Panc1 (cell line): ENCODE results near the gene RNF220. TPM values are rescaled to one million over a fixed set of nuclear protein-coding genes. Genes with fewer than 3 reads are reported as not detected.

Experiments used
- ATAC-seq: fragments of 200-7000 bp; cut with Tn5 transposase; 2 replicates; pipeline ENCODE4 v1.9.1; 2020; ENCODE audit warnings: mild to moderate bottlenecking, moderate library complexity
- BruUV-seq: library from RNA; stranded (reverse); fragments of 400-500 nt; replicated peaks from 2 replicates; lab custom pipeline; 2021; lab: Mats Ljungman, UMichigan
- CTCF ChIA-PET: fragments of 300-600 bp; sonication (Branson Sonifier 250); formaldehyde crosslinking; loops from one replicate; lab custom pipeline; 2022; ENCODE audit warnings: antibody characterized with exemption; lab: Charles Lee
- POLR2A ChIA-PET: fragments of 300-600 bp; sonication (Branson Sonifier 250); formaldehyde crosslinking; loops from one replicate; lab custom pipeline; 2022; ENCODE audit warnings: antibody characterized with exemption; lab: Charles Lee
- DNase-seq: peaks from one replicate; pipeline ENCODE4 v3.0.0-alpha.2; 2010; ENCODE audit warnings: low read depth, low spot score
- H3K27ac ChIP-seq: 2 replicates; pipeline ENCODE4 v1.5.1; 2011; ENCODE audit warnings: mild to moderate bottlenecking, low read length, inconsistent platforms
- H3K27me3 ChIP-seq: fragments of 200-500 bp; sonication (Bioruptor generic); 2 replicates; pipeline ENCODE4 v1.6.0; 2014; ENCODE audit warnings: low read length, inconsistent platforms; ENCODE audit not compliant: control insufficient read depth, insufficient read depth
- H3K36me3 ChIP-seq: fragments of 200-500 bp; sonication (Bioruptor generic); 2 replicates; pipeline ENCODE4 v1.5.1; 2014; ENCODE audit warnings: inconsistent platforms, mild to moderate bottlenecking, low read length, moderate library complexity; ENCODE audit not compliant: control insufficient read depth, insufficient read depth
- H3K4me1 ChIP-seq: 2 replicates; pipeline ENCODE4 v1.5.1; 2011; ENCODE audit warnings: inconsistent platforms, mild to moderate bottlenecking, low read length, moderate library complexity; ENCODE audit not compliant: control insufficient read depth, insufficient read depth
- H3K4me3 ChIP-seq, 2 experiments: 2 replicates each; pipeline ENCODE4 v1.5.1; 2011 to 2012; ENCODE audit warnings: low read depth in 2 of 2, low read length in 2 of 2, mild to moderate bottlenecking in 2 of 2, inconsistent platforms in 1 of 2, moderate library complexity in 1 of 2
- H3K9me3 ChIP-seq: fragments of 200-500 bp; sonication (Bioruptor generic); 2 replicates; pipeline ENCODE4 v1.5.1; 2014; ENCODE audit warnings: low read depth, mild to moderate bottlenecking, inconsistent platforms, low read length, moderate library complexity; ENCODE audit not compliant: control insufficient read depth, insufficient read depth
- CTCF ChIP-seq: fragments of 450-650 bp; IDR thresholded peaks from 2 replicates; pipeline ENCODE4 v1.5.1; 2017; ENCODE audit warnings: mild to moderate bottlenecking
- POLR2AphosphoS5 ChIP-seq: IDR thresholded peaks from 2 replicates; pipeline ENCODE4 v1.6.1; 2012; ENCODE audit warnings: mild to moderate bottlenecking, low read depth, low read length, moderate library complexity
- REST ChIP-seq, 2 experiments: IDR thresholded peaks; 2 replicates each; pipeline ENCODE4 v1.6.1; 2011 to 2012; ENCODE audit warnings: low read depth in 2 of 2, control low read depth in 1 of 2, low read length in 1 of 2, mild to moderate bottlenecking in 1 of 2, moderate library complexity in 1 of 2; ENCODE audit not compliant: insufficient read depth in 1 of 2
- SIN3A ChIP-seq: IDR thresholded peaks from 2 replicates; pipeline ENCODE4 v1.6.1; 2012; ENCODE audit warnings: low read depth, mild to moderate bottlenecking, low read length, moderate library complexity, borderline replicate concordance; ENCODE audit not compliant: insufficient read depth
- TCF7L2 ChIP-seq: IDR thresholded peaks from 2 replicates; pipeline ENCODE4 v1.6.1; 2011; ENCODE audit warnings: mild to moderate bottlenecking, low read depth, low read length, inconsistent platforms
- in situ Hi-C: cut with HindIII; loops from 2 replicates; pipeline ENCODE4 v1.10.0; 2016; ENCODE audit warnings: low sequenced_read_pairs, low pct_unique_long_range_greater_than_20kb
- intact Hi-C: fragments of 100-400 bp; cut with micrococcal nuclease; formaldehyde crosslinking; loops from one replicate; pipeline ENCODE4 v1.10.0; 2022; ENCODE audit not compliant: unreplicated experiment
- total RNA-seq: library from RNA; stranded (reverse); gene quantifications from one replicate; pipeline ENCODE4 v1.2.1, GENCODE V29; 2021; ENCODE audit not compliant: unreplicated experiment

The RNF220 gene
- total RNA-seq, 1 experiment from 2014 or later, result 64.9 TPM

- peaks cover 37% of the 10 kb centered on the region for H3K4me1 ChIP-seq
- no peaks in the 10 kb centered on the region for H3K27me3 ChIP-seq
- no peaks in the 10 kb centered on the region for H3K9me3 ChIP-seq
- DNase-seq, result no peak
- in situ Hi-C loops, result no loop called here
- no peaks in the 10 kb centered on the region for H3K36me3 ChIP-seq
- TF ChIP-seq TCF7L2, result peak; percentile 52; the same call in 1 of the 2 replicates
- no peak for TF ChIP-seq REST (IDR thresholded peaks at IDR 0.05; ENCODE audit: insufficient read depth in 1 of 2, low read depth in 2 of 2, low read length in 1 of 2)
- 0 out of 2 replicates have a peak, but pooled peaks have one; percentile 39 for TF ChIP-seq SIN3A
- no peak for TF ChIP-seq CTCF
- TF ChIP-seq POLR2AphosphoS5, result peak; percentile 42; the same call in 1 of the 2 replicates
- ATAC-seq, result peak; percentile 94
- ChIA-PET CTCF (no interaction called here), POLR2A (interaction anchor here (0.6 kb wide), 1 partner anchor 239 kb away, joined by 3 read pairs; no protein-coding TSS in a partner anchor)
- no TSS peak for BruUV-seq
- H3K4me3 ChIP-seq, result peak overlapping the region; percentile 5 to 34
- intact Hi-C loops, result no loop called here
- peak overlapping the region; percentile 77 for H3K27ac ChIP-seq
These were observed 18.8 kb downstream of the RNF220 start for GRCh38 chr1:44423591-44424537.

- CTCF ChIA-PET, result no interaction called here
- in situ Hi-C loops, result no loop called here
- ATAC-seq (no peak), DNase-seq (no peak)
- Histone ChIP-seq H3K36me3 (no peaks in the 10 kb centered on the region), H3K27ac (peak overlapping the region; percentile 77), H3K9me3 (no peaks in the 10 kb centered on the region), H3K27me3 (no peaks in the 10 kb centered on the region), H3K4me1 (peaks cover 40% of the 10 kb centered on the region), H3K4me3 (no peak overlapping the region)
- intact Hi-C loops, result no loop called here
- TF ChIP-seq REST (IDR thresholded peaks at IDR 0.05; ENCODE audit: insufficient read depth in 1 of 2, low read depth in 2 of 2, low read length in 1 of 2), result no peak
- no peak for TF ChIP-seq CTCF
- TF ChIP-seq SIN3A, result no peak
- no peak for TF ChIP-seq POLR2AphosphoS5
- no peak for TF ChIP-seq TCF7L2
- no TSS peak for BruUV-seq
- POLR2A ChIA-PET, result no interaction called here
These were observed 19.7 kb downstream of the RNF220 start for GRCh38 chr1:44424747-44425146.
